C4-2B (cell line): ENCODE measurements around the gene RGS9BP.

Experiments
- CTCF ChIP-seq: fragments of 450-650 bp; conservative IDR thresholded peaks from 2 replicates; pipeline ENCODE4 v1.5.1; 2017; ENCODE audit warnings: mild to moderate bottlenecking
- ZFX ChIP-seq: fragments of 450-650 bp; IDR thresholded peaks from 2 replicates; pipeline ENCODE4 v1.6.1; 2017

DNA sequence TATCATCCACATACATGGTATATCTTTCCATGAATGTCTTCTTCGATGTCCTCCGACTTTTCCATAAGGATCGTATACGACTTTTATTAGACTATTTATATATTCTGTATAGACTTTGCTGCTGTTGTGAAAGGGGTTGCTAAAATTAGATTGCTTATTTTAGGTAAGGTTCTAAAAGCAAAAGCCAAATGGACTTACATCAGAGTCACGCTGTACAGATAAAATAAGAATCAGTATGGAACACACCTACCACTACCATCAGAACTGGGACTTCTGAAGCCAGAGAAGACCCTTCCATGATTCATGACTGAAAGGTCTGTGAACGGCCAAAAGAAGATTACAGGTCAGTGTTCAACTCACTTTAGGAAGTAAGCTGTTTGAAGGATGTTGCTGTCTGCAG is 9.6 kb upstream of the RGS9BP start:
- TF ChIP-seq CTCF (no peak), ZFX (no peak)
